Choroid plexus epithelial cell (primary cell): ENCODE measurements around the gene MILR1.

Source experiments
- DNase-seq: peaks from one replicate; pipeline ENCODE4 v3.0.0-alpha.2; 2010; ENCODE audit warnings: low read depth
- H3K4me3 ChIP-seq: 2 replicates; pipeline ENCODE4 v1.5.1; 2011; ENCODE audit warnings: low read depth, mild to moderate bottlenecking, control low read depth, low read length, moderate library complexity
- TF ChIP-seq, protein P1 (sequence below): conservative IDR thresholded peaks from 2 replicates; pipeline ENCODE4 v1.5.1; 2011; ENCODE audit warnings: low read depth, mild to moderate bottlenecking, control low read depth, inconsistent platforms, low read length, moderate library complexity

MILR1 gene

DNA sequence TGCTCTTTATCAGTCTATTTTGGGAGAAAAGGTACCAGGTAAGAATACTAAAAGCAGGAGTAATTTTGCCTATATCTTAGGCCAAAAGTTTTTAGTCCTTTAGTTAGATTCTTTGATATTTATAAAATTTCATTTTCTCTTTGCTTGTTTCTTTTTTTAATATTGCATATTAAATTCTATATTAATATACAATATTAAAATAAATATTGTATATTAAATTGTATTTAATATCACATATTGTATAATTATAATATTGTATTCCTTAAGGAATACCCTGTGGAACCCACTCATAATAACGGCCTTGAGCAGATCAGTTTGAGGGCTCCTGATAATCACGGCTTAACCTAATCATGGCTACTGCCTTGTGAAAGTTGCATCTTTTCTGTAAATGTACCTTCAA is 59.8 kb downstream of the MILR1 start:
- TF ChIP-seq, protein P1, sequence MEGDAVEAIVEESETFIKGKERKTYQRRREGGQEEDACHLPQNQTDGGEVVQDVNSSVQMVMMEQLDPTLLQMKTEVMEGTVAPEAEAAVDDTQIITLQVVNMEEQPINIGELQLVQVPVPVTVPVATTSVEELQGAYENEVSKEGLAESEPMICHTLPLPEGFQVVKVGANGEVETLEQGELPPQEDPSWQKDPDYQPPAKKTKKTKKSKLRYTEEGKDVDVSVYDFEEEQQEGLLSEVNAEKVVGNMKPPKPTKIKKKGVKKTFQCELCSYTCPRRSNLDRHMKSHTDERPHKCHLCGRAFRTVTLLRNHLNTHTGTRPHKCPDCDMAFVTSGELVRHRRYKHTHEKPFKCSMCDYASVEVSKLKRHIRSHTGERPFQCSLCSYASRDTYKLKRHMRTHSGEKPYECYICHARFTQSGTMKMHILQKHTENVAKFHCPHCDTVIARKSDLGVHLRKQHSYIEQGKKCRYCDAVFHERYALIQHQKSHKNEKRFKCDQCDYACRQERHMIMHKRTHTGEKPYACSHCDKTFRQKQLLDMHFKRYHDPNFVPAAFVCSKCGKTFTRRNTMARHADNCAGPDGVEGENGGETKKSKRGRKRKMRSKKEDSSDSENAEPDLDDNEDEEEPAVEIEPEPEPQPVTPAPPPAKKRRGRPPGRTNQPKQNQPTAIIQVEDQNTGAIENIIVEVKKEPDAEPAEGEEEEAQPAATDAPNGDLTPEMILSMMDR, result no peak
- peak overlapping the region; percentile 100 for H3K4me3 ChIP-seq
- no peak for DNase-seq

DNA sequence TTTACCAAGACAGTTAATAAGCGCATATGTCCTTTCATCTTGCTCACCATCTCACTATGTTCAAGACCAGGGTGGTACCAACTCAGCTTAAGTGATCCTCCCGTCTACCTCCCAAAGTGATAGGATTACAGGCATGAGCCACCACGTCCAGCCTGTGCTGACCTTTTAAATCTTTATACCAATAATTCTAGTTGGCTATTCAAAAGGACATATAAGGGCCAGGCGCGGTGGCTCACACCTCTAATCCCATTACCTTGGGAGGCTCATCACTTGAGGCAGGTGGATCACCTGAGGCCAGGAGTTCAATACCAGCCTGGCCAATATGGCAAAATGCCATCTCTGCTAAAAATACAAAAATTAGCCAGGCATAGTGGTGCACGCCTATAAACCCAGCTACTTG is 60.3 kb downstream of the MILR1 start:
- TF ChIP-seq, protein P1, result no peak
- no peak overlapping the region for H3K4me3 ChIP-seq
- no peak for DNase-seq

DNA sequence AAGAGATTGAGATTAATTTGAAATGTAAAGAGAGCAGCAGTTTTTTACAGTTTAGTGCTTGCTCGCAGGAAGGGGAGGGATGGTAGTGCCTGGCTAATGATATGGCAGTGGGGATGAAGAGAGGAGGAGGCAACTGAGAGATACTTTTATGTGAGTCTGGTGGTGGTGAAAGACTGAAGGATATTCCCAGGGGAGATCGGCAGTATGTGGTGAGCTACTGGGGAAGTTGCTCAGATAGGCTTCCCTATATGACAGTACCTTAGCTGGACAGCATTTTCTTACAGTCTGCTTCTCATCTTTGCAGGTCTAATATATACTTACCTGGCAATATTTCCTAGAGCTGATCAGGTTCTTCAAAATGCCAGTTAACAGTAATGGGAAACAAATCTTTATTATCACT is 66.5 kb downstream of the MILR1 start:
- H3K4me3 ChIP-seq, result no peak overlapping the region
- TF ChIP-seq, protein P1, result no peak
- DNase-seq, result no peak

DNA sequence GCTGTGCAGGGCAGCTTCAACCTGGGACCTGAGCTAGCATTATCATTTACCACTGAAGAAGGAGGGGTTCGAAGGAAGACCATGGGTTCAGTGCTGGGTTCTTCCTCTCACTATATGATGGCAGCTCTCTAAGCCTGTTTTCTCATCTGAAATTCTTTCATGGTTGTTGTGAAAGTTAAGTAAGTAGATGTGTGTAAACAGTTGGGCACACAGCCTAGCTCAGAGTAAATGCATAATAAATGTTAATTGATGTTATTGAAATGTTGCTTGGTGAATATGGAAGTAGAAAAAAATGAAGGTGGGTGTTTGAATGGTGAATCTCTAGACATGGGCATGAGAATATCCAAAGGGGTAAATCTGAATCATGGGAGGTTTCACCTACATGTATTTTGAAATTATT is 66.9 kb downstream of the MILR1 start:
- no peak overlapping the region for H3K4me3 ChIP-seq
- TF ChIP-seq, protein P1, result no peak

More for the DNA sequence above, 66.9 kb downstream of the MILR1 start:
- no peak for DNase-seq
